T-helper 17 cell (primary cell): ENCODE results near the gene SPAAR. TPM values are rescaled to one million over a fixed set of nuclear protein-coding genes. Genes with fewer than 3 reads are reported as not detected.

Experiments used
- ATAC-seq: fragments of 150-1000 bp; cut with Tn5 transposase; 2 replicates; pipeline ENCODE4 v1.10.0; 2021; ENCODE audit warnings: mild to moderate bottlenecking, moderate library complexity
- DNase-seq, 3 donors: peaks; one replicate each; pipeline versions ENCODE4 v3.0.0 to v3.0.0-alpha.2; 2020 to 2021
- H3K9me3 ChIP-seq: one replicate; pipeline ENCODE4 v1.7.0; 2013; ENCODE audit warnings: low read length, mild to moderate bottlenecking; ENCODE audit not compliant: control insufficient read depth, poor library complexity, severe bottlenecking
- H3K27ac Mint-ChIP-seq: one replicate; pipeline ENCODE4 v1.8.0; 2022; ENCODE audit warnings: mild to moderate bottlenecking, moderate library complexity, mixed read lengths
- H3K27me3 Mint-ChIP-seq: one replicate; pipeline ENCODE4 v1.8.0; 2022; ENCODE audit warnings: mixed read lengths
- H3K36me3 Mint-ChIP-seq: one replicate; pipeline ENCODE4 v1.8.0; 2022; ENCODE audit warnings: low read depth, mixed read lengths
- H3K4me1 Mint-ChIP-seq: one replicate; pipeline ENCODE4 v1.8.0; 2022; ENCODE audit warnings: mild to moderate bottlenecking, mixed read lengths
- H3K4me3 Mint-ChIP-seq: one replicate; pipeline ENCODE4 v1.8.0; 2022; ENCODE audit warnings: mild to moderate bottlenecking, moderate library complexity, mixed read lengths
- total RNA-seq, 4 donors: library from RNA in 2 of 4; stranded (reverse) in 2 of 4; gene quantifications; one replicate each; pipeline ENCODE4 v1.2.3 and lab custom pipeline; 2022 to 2026

The SPAAR gene
- total RNA-seq, 2 donors from 2014 or later: not detected

GRCh38 chr9:35952526-35953191 lies 43.4 kb downstream of the SPAAR start:
- ATAC-seq (no peak), DNase-seq (no peak)
- peaks cover 15% of the 10 kb centered on the region for H3K4me1 Mint-ChIP-seq
- H3K4me3 Mint-ChIP-seq: no peak overlapping the region
- no peaks in the 10 kb centered on the region for H3K9me3 ChIP-seq
- no peaks in the 10 kb centered on the region for H3K36me3 Mint-ChIP-seq
- H3K27me3 Mint-ChIP-seq: peaks cover 27% of the 10 kb centered on the region
- no peak overlapping the region for H3K27ac Mint-ChIP-seq

GRCh38 chr9:35954942-35955546 lies 45.8 kb downstream of the SPAAR start:
- H3K27me3 Mint-ChIP-seq: peaks cover 31% of the 10 kb centered on the region

GRCh38 chr9:35956651-35957050 lies 47.4 kb downstream of the SPAAR start:
- no peaks in the 10 kb centered on the region for H3K9me3 ChIP-seq
- ATAC-seq: no peak
- Mint-ChIP-seq H3K27me3 (peaks cover 37% of the 10 kb centered on the region), H3K4me1 (peaks cover 6% of the 10 kb centered on the region), H3K36me3 (no peaks in the 10 kb centered on the region), H3K27ac (no peak overlapping the region), H3K4me3 (no peak overlapping the region)
- DNase-seq: no peak

More at GRCh38 chr9:35954942-35955546, 45.8 kb downstream of the SPAAR start:
- DNase-seq (peak in 1 of 3 donors; percentile 27), ATAC-seq (peak; percentile 84)
- Mint-ChIP-seq H3K27ac (no peak overlapping the region), H3K36me3 (no peaks in the 10 kb centered on the region), H3K4me3 (no peak overlapping the region), H3K4me1 (peaks cover 6% of the 10 kb centered on the region)
- H3K9me3 ChIP-seq: no peaks in the 10 kb centered on the region

GRCh38 chr9:35958104-35958837 lies 49.0 kb downstream of the SPAAR start, which contains the start of gene OR2S2:
Gene OR2S2, minus strand, starts transcription at chr9:35958154. Its CDS starts 56 bp downstream, at chr9:35958098.
- no peaks in the 10 kb centered on the region for H3K36me3 Mint-ChIP-seq
- ATAC-seq: no peak
- H3K27ac Mint-ChIP-seq: no peak within 1 kb of the TSS
- DNase-seq: no peak
- H3K4me1 Mint-ChIP-seq: peaks cover 6% of the 10 kb centered on the region
- no peaks in the 10 kb centered on the region for H3K9me3 ChIP-seq
- peaks cover 39% of the 10 kb centered on the region for H3K27me3 Mint-ChIP-seq
- no peak within 1 kb of the TSS for H3K4me3 Mint-ChIP-seq

GRCh38 chr9:35960039-35960655 lies 50.9 kb downstream of the SPAAR start:
- Mint-ChIP-seq H3K4me3 (no peak overlapping the region), H3K27ac (no peak overlapping the region), H3K27me3 (peaks cover 39% of the 10 kb centered on the region), H3K36me3 (no peaks in the 10 kb centered on the region), H3K4me1 (no peaks in the 10 kb centered on the region)
- ATAC-seq (no peak), DNase-seq (no peak)
- no peaks in the 10 kb centered on the region for H3K9me3 ChIP-seq

Other genes with a start within 250 kb of the SPAAR start
- gene ARHGEF39, start 244.3 kb upstream of the SPAAR start, total RNA-seq: 1 to 10 TPM; 1.6 to 3.1 TPM
- gene CA9, start 235.6 kb upstream of the SPAAR start, total RNA-seq: not detected
- 10 to 100 TPM; 29.2 to 33.9 TPM for gene TPM2, start 219.6 kb upstream of the SPAAR start, total RNA-seq
- gene TLN1, start 177.3 kb upstream of the SPAAR start, total RNA-seq: 100 to 1,000 TPM; 259 to 617 TPM
- 10 to 100 TPM; 16.0 to 16.5 TPM for gene CREB3, start 176.8 kb upstream of the SPAAR start, total RNA-seq
- gene GBA2, start 160.3 kb upstream of the SPAAR start, total RNA-seq: 10 to 100 TPM; 28.6 to 28.7 TPM
- gene RGP1, start 160.2 kb upstream of the SPAAR start, total RNA-seq: 10 to 100 TPM; 25.5 to 26.5 TPM
- gene MSMP, start 155.2 kb upstream of the SPAAR start, total RNA-seq: not detected
- 1 to 10 TPM; 3.8 to 4.0 TPM for gene NPR2, start 117.9 kb upstream of the SPAAR start, total RNA-seq
- gene SPAG8, start 97.2 kb upstream of the SPAAR start, total RNA-seq: under 1 TPM; 0.81 to 0.97 TPM
- gene HINT2, start 94.4 kb upstream of the SPAAR start, total RNA-seq: 10 to 100 TPM; 15.0 to 20.5 TPM
- gene FAM221B, start 80.8 kb upstream of the SPAAR start, total RNA-seq: not detected
- 1 to 10 TPM; 4.5 to 7.1 TPM for gene TMEM8B, start 80.3 kb upstream of the SPAAR start, total RNA-seq
- not detected for gene OR13J1, start 39.1 kb upstream of the SPAAR start, total RNA-seq
- not detected for gene HRCT1, start 3.3 kb upstream of the SPAAR start, total RNA-seq
- gene OR2S2, start 48.7 kb downstream of the SPAAR start, total RNA-seq: not detected
- 1 to 10 TPM; 6.4 to 7.8 TPM for gene RECK, start 127.4 kb downstream of the SPAAR start, total RNA-seq
- 10 to 100 TPM; 32.5 to 51.4 TPM for gene GLIPR2, start 227.2 kb downstream of the SPAAR start, total RNA-seq